HL-60 (cell line): Measurements from ENCODE around the gene GCK.
A peak's percentile ranks its signal among the peaks of the same experiment; 100 is the strongest.

ENCODE experiments used
- DNase-seq, 2 experiments: peaks; one replicate each; pipeline ENCODE4 v3.0.0-alpha.2; 2010 to 2020; ENCODE audit warnings: low read depth in 1 of 2, low spot score in 1 of 2
- H3K27ac ChIP-seq: fragments of 250-450 bp; sonication (Bioruptor Pico); replicated peaks from 2 replicates; pipeline ENCODE4 v1.5.1; 2020; ENCODE audit warnings: mild to moderate bottlenecking, moderate library complexity
- H3K27me3 ChIP-seq: fragments of 250-450 bp; sonication (Bioruptor Pico); 2 replicates; pipeline ENCODE4 v1.5.1; 2021; ENCODE audit warnings: mild to moderate bottlenecking, moderate library complexity; ENCODE audit not compliant: insufficient read depth, poor library complexity, severe bottlenecking
- H3K4me3 ChIP-seq: replicated peaks from 2 replicates; pipeline ENCODE4 v1.5.1; 2011; ENCODE audit warnings: mild to moderate bottlenecking, control low read depth, low read length; ENCODE audit not compliant: insufficient read depth
- GABPA ChIP-seq: IDR thresholded peaks from 2 replicates; pipeline ENCODE4 v1.6.1; 2012; ENCODE audit warnings: low read depth
- POLR2AphosphoS5 ChIP-seq: IDR thresholded peaks from 2 replicates; pipeline ENCODE4 v1.6.1; 2012; ENCODE audit warnings: low read depth
- SPI1 ChIP-seq: IDR thresholded peaks from 2 replicates; pipeline ENCODE4 v1.6.1; 2012; ENCODE audit warnings: low read depth, mild to moderate bottlenecking, borderline replicate concordance
- TF ChIP-seq, protein P1 (sequence below): IDR thresholded peaks from one replicate; pipeline ENCODE4 v1.5.1; 2011; ENCODE audit warnings: low read length, control low read depth, inconsistent platforms; ENCODE audit not compliant: insufficient read depth
- TF ChIP-seq, protein P2 (sequence below): IDR thresholded peaks from 2 replicates; pipeline ENCODE4 v1.6.1; 2012; ENCODE audit warnings: low read depth; ENCODE audit not compliant: insufficient replicate concordance

The GCK gene

DNA sequence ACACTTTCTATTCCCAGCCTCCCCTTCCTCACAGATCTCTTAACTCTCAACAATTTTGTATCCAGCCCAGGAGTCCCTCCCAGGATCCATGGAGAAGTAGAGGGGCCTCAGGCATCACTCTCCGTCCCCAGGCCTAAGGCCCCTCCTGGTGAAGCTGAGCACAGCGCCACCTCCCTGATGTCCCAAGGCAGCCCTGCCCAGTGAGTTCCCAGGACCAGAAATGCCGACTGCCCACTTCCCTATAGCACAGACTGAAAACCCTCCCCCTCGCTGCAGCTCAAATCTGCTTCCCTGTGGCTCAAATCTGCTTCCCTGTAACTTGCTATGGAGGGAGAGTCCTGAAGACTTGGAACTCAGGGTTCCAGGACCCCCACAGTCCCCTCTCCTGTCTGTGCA, 47.1 kb upstream of the GCK start:
- no peak overlapping the region for H3K27ac ChIP-seq
- no peaks in the 10 kb centered on the region for H3K27me3 ChIP-seq
- peak; percentile 41 to 54 for DNase-seq
- TF ChIP-seq, protein P1, sequence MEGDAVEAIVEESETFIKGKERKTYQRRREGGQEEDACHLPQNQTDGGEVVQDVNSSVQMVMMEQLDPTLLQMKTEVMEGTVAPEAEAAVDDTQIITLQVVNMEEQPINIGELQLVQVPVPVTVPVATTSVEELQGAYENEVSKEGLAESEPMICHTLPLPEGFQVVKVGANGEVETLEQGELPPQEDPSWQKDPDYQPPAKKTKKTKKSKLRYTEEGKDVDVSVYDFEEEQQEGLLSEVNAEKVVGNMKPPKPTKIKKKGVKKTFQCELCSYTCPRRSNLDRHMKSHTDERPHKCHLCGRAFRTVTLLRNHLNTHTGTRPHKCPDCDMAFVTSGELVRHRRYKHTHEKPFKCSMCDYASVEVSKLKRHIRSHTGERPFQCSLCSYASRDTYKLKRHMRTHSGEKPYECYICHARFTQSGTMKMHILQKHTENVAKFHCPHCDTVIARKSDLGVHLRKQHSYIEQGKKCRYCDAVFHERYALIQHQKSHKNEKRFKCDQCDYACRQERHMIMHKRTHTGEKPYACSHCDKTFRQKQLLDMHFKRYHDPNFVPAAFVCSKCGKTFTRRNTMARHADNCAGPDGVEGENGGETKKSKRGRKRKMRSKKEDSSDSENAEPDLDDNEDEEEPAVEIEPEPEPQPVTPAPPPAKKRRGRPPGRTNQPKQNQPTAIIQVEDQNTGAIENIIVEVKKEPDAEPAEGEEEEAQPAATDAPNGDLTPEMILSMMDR, result no peak
- TF ChIP-seq GABPA, result no peak
- TF ChIP-seq POLR2AphosphoS5, result no peak
- peak; percentile 75 for TF ChIP-seq SPI1
- H3K4me3 ChIP-seq, result no peak overlapping the region

DNA sequence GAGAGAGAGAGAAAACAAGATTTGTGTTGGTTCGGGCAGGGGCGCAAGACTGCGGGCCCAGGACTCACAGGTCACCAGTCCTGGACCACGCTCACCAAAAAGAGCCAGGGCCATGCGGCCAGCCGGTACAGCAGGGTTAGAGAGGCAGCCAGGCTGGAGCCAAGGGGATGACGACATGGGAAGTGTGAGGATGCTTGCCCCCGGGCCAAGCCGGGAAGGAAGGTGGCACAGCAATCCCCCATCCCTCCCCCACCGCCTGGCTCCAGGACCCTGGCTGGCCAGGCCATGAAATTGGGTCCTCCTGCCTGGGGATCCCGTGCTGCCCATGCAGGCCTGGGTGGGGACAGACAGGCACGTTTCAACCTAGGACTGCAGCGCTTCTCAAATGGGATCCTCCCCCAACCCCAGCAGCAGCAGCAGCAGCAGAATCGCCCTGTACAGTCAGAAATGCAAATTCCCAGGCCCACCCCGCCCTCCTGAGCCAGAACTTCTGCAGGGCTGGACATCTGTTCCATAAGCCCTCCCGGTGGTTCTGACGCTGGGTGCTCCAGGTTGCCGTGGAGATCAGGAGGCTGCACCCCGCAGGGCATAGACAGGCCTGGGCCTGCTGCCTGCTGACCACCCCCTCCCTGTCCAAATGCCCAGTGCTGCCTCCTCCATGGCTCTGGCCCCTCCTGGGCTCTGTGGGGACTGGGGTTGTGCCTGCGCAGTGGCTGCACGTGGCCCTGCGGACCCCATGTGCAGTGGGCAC, 46.5 kb upstream of the GCK start:
- DNase-seq, result no peak
- no peak overlapping the region for H3K27ac ChIP-seq
- no peak for TF ChIP-seq GABPA
- TF ChIP-seq, protein P2, sequence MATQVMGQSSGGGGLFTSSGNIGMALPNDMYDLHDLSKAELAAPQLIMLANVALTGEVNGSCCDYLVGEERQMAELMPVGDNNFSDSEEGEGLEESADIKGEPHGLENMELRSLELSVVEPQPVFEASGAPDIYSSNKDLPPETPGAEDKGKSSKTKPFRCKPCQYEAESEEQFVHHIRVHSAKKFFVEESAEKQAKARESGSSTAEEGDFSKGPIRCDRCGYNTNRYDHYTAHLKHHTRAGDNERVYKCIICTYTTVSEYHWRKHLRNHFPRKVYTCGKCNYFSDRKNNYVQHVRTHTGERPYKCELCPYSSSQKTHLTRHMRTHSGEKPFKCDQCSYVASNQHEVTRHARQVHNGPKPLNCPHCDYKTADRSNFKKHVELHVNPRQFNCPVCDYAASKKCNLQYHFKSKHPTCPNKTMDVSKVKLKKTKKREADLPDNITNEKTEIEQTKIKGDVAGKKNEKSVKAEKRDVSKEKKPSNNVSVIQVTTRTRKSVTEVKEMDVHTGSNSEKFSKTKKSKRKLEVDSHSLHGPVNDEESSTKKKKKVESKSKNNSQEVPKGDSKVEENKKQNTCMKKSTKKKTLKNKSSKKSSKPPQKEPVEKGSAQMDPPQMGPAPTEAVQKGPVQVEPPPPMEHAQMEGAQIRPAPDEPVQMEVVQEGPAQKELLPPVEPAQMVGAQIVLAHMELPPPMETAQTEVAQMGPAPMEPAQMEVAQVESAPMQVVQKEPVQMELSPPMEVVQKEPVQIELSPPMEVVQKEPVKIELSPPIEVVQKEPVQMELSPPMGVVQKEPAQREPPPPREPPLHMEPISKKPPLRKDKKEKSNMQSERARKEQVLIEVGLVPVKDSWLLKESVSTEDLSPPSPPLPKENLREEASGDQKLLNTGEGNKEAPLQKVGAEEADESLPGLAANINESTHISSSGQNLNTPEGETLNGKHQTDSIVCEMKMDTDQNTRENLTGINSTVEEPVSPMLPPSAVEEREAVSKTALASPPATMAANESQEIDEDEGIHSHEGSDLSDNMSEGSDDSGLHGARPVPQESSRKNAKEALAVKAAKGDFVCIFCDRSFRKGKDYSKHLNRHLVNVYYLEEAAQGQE, result no peak
- no peak for TF ChIP-seq POLR2AphosphoS5
- TF ChIP-seq SPI1, result no peak
- TF ChIP-seq, protein P1, result no peak
- no peaks in the 10 kb centered on the region for H3K27me3 ChIP-seq
- no peak overlapping the region for H3K4me3 ChIP-seq

DNA sequence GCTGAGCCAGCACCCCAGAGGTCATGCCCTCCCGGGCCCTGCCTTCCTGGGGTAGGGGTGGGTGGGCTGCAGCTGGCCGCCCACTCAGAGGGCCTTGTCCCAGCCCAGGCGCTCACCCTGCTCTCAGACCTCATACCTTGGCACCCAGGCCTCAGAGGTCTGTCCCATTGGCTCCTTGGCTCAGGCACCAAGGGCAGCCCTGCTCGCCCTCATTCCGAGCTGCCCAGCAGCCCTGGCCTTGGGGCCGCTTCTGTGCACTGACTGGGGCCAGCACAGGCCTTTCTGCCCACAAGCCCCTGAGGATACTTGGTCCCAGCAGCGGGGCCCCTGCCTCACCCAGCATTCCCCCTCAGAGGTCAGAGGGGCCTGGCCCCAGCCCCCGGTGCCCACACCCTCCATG, 45.8 kb upstream of the GCK start:
- TF ChIP-seq POLR2AphosphoS5 (no peak), SPI1 (no peak), GABPA (no peak)
- TF ChIP-seq, protein P1, result no peak
- TF ChIP-seq, protein P2, result no peak
- Histone ChIP-seq H3K27me3 (no peaks in the 10 kb centered on the region), H3K27ac (no peak overlapping the region), H3K4me3 (no peak overlapping the region)
- DNase-seq, result no peak
